ENCODE measurements around the gene KIF3A.

The KIF3A gene

DNA sequence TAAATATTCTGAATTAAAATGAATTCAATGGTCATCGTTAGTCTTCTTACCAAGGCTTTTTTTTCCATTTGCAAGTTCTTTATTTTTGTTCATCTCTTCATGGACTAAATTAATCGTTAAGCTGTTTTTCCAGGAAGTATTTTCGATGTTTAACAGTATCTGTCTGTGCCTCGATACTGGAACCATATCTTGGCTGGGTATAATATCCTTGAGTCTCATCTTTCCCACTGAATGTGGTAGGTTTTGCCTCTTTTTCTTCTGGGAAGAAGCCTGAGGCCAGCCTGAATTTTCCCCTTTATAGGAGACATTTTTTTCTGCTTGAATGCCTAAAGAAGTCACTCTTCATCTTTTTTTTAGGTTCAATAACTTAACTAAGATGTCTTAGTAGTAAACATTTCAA lies 43.7 kb upstream of the KIF3A start:
- H3K9me3 ChIP-seq = no peaks in the 10 kb centered on the region
- TF ChIP-seq, protein P1, sequence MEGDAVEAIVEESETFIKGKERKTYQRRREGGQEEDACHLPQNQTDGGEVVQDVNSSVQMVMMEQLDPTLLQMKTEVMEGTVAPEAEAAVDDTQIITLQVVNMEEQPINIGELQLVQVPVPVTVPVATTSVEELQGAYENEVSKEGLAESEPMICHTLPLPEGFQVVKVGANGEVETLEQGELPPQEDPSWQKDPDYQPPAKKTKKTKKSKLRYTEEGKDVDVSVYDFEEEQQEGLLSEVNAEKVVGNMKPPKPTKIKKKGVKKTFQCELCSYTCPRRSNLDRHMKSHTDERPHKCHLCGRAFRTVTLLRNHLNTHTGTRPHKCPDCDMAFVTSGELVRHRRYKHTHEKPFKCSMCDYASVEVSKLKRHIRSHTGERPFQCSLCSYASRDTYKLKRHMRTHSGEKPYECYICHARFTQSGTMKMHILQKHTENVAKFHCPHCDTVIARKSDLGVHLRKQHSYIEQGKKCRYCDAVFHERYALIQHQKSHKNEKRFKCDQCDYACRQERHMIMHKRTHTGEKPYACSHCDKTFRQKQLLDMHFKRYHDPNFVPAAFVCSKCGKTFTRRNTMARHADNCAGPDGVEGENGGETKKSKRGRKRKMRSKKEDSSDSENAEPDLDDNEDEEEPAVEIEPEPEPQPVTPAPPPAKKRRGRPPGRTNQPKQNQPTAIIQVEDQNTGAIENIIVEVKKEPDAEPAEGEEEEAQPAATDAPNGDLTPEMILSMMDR (IDR thresholded peaks at IDR 0.05) = no peak
- H3K27ac ChIP-seq = no peak overlapping the region
- peaks cover 0 to 22% (median 12%) of the 10 kb centered on the region in 4 donors for H3K4me1 ChIP-seq
- no peaks in the 10 kb centered on the region for H3K36me3 ChIP-seq
- H3K4me3 ChIP-seq = no peak overlapping the region
- intact Hi-C loops (cut with DNase I; ENCODE audit: low total_unique reads) = no loop called here
- no peak for DNase-seq
- H3K27me3 ChIP-seq = no peaks in the 10 kb centered on the region

DNA sequence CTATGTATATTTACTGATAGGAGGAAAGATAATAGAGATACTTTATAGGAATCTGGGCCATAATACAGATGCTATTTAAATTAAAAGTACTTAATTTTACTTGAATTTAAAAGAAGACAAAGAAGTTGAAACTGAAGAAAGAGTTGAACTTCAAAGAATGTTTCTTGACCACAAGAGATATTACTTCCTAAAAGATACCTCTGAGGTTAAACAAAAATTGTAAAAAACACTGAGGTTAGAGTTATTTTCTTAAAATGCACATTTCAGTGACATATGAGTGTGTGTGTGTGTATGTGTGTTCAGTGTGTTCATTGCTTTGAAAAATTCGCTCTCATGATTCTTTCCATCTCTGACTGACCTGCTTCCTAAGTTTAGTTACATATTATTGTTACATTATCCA lies 43.2 kb upstream of the KIF3A start:
- TF ChIP-seq, protein P1 (IDR thresholded peaks at IDR 0.05) = no peak

DNA sequence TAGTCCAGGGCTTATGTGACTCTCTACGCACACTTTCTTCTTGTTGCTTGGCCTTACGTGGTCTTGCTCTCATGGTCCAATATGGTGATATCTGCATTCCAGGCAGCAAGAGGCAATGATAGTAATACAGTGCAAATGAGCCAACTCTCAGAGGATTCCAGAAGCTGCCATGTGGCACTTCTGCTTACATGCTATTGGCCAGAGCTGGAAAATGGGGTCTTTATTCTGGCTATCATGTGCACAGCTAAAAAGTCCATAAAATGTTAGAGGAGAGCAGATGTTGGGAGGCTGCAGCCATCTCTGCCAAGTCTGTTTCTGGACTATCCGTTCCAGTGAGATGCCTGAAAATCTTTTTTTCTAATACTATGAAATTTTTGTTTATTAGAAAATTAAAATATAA lies 42.6 kb upstream of the KIF3A start:
- no peaks in the 10 kb centered on the region for H3K36me3 ChIP-seq
- intact Hi-C loops (cut with DNase I; ENCODE audit: low total_unique reads) = no loop called here

More for the DNA sequence above, 43.2 kb upstream of the KIF3A start:
- no peak overlapping the region for H3K4me3 ChIP-seq
- no peaks in the 10 kb centered on the region for H3K36me3 ChIP-seq
- H3K4me1 ChIP-seq = peaks cover 0 to 26% (median 13%) of the 10 kb centered on the region in 4 donors
- H3K27me3 ChIP-seq = no peaks in the 10 kb centered on the region
- DNase-seq = no peak
- no peaks in the 10 kb centered on the region for H3K9me3 ChIP-seq
- intact Hi-C loops (cut with DNase I; ENCODE audit: low total_unique reads) = no loop called here
- no peak overlapping the region for H3K27ac ChIP-seq

DNA sequence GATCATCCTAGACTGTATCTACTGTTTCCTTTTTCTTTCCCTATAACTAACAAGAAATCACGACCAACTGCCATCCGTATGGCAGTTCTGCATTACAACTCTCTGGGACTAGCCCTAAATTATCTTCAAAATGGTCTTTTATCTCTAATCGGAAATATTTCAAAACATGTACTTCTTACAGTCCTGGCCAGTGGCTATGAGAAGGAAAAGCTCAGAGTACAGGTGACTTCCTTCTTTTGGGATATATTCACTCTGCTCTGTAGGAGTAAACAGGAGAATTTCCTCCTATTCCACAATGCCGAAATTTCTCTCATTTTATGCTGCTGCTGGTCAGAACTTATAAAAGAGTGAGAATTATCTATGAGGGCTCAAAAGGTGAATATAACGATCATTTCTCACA lies 41.5 kb upstream of the KIF3A start:
- Histone ChIP-seq H3K27ac (peak overlapping the region in 1 of 2 donors; percentile 98), H3K4me1 (peaks cover 0 to 43% (median 25%) of the 10 kb centered on the region in 4 donors), H3K36me3 (no peaks in the 10 kb centered on the region), H3K4me3 (no peak overlapping the region), H3K9me3 (no peaks in the 10 kb centered on the region), H3K27me3 (no peaks in the 10 kb centered on the region)
- DNase-seq = no peak
- intact Hi-C loops (cut with DNase I; ENCODE audit: low total_unique reads) = no loop called here
- TF ChIP-seq, protein P1 (IDR thresholded peaks at IDR 0.05) = no peak

More for the DNA sequence above, 42.6 kb upstream of the KIF3A start:
- DNase-seq = no peak
- H3K27me3 ChIP-seq = no peaks in the 10 kb centered on the region
- H3K27ac ChIP-seq = no peak overlapping the region
- H3K4me3 ChIP-seq = no peak overlapping the region
- peaks cover 0 to 32% (median 16%) of the 10 kb centered on the region in 4 donors for H3K4me1 ChIP-seq
- H3K9me3 ChIP-seq = no peaks in the 10 kb centered on the region
- TF ChIP-seq, protein P1 (IDR thresholded peaks at IDR 0.05) = no peak

DNA sequence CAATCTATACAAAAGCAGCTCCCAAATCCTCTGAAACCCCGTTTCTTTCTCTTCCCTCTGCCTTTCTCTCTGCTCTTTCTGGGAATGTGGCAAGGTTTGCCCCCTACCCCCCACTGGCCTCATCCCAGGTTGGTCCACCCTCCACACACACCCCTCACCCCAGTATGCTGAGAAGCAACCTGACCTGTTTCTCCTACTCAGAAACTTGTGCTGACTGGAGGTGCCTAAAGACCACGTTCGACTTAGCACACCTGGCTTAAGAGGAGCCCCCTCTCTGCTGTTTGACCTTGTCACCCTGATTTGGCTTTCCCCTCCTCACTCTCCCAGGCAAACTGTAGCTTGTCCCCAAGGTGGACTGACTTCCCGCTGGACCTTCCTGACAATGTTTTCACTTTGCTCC lies 40.8 kb upstream of the KIF3A start:
- no peaks in the 10 kb centered on the region for H3K9me3 ChIP-seq
- H3K27ac ChIP-seq = peak overlapping the region; percentile 85 to 98
- H3K4me3 ChIP-seq = peak overlapping the region; percentile 63 to 90
- H3K4me1 ChIP-seq = peaks cover 0 to 51% (median 29%) of the 10 kb centered on the region in 4 donors
- TF ChIP-seq, protein P1 (IDR thresholded peaks at IDR 0.05) = no peak
- no peaks in the 10 kb centered on the region for H3K27me3 ChIP-seq
- no peak for DNase-seq
- no peaks in the 10 kb centered on the region for H3K36me3 ChIP-seq
- intact Hi-C loops (cut with DNase I; ENCODE audit: low total_unique reads) = no loop called here
